ENCODE measurements around the gene HPCAL1.

The HPCAL1 gene

GRCh38 chr2:10304458-10305253 is 2.0 kb downstream of the HPCAL1 start:
- no peak for DNase-seq

GRCh38 chr2:10305254-10305635 is 2.5 kb downstream of the HPCAL1 start:
- DNase-seq = no peak

GRCh38 chr2:10305715-10306114 is 3.0 kb downstream of the HPCAL1 start:
- no peak for DNase-seq

GRCh38 chr2:10306901-10307463 is 4.3 kb downstream of the HPCAL1 start:
- no peak for DNase-seq

- DNase-seq = no peak
Observed at GRCh38 chr2:10307561-10308156, 5.0 kb downstream of the HPCAL1 start.

- no peak for DNase-seq
Observed at GRCh38 chr2:10308866-10309265, 6.2 kb downstream of the HPCAL1 start.

DNA sequence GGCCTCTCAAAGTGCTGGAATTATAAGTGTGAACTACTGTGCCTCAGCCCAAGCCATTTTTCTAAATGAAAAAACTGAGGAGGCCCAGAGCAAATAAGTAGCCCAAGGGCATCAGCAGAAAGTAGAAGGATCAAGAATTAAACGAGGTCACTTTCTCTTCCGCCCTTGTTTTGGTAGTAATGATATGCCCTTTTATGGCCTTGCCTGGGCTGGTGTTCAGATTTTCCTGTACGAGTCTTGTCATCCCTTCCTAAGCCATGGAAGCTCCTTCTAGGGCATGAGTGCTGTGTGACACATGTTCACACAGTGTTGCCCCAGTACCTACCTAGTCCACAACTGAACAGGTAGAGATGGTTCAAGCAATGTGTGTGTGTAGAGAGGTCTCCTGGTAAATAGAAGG is 6.6 kb downstream of the HPCAL1 start:
- no peak for DNase-seq

DNA sequence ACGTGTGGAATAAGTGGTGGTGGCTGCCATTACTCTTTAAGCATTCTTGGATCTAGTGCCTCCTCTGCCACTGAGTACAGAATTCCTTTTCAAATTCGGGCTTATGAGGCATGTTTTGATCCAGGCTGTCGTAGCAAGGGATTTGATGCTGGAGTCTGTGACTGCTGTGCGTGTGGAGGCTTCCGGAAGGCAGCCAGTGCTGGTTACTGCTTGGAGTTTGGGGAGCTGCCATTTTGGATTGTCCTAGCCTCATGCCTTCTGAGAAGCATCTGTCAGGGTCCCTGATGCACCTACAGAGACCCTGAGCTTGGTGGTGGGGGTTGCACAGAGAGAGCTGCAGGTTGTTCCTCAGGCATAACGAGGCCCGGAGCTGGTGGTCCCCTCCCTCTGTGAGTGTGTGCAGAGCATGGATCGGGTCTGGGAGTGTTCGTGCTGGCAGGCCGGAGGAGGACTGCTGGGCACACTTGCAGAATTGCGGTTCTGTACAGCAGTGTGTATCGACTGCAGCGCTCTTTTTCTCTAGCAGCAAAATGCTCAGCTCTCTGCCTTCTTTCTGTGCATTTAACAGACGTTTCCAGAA is 7.7 kb downstream of the HPCAL1 start:
- no peak for DNase-seq

- no peak for DNase-seq
Observed at GRCh38 chr2:10311736-10312135, 9.0 kb downstream of the HPCAL1 start.

DNA sequence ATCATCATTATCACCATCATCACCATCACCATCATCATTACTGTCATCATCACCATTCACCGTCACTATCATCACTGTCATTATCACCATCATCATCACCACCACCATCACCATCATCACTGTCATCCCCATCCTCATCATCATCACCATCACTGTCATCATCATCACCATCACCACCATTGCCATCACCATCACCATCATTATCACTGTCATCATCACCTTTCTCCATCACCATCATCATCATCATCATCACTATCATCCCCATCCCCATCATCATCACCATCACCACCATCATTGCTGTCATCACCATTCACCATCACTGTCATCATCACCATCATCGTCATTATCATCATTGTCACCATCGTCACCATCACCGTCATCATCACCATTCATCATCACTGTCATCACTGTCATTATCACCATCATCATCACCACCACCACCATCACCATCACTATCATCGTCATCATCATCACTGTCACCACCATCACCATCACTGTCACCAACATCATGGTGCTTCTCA is 9.8 kb downstream of the HPCAL1 start:
- no peak for DNase-seq

DNA sequence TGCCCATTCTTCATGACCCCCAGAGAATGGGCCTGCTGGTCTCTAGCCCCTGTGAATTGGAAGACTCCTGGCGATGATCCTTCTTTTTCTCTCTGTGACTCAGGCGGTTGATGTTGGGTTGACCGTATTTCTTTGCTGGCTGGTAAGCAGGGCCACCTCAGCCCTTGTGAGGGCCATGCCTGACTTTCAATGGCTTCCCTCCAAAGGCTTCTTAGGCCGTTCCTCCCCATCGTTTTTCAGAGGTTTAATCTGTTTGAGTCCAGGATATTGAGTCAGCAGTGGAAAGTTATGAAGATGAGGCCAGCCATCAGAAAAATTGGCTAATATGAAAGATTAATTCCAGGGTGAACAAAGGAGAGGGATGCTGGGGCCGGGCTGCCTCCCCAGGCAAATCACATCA is 13.6 kb downstream of the HPCAL1 start:
- DNase-seq = no peak

GRCh38 chr2:10316860-10317259 is 14.2 kb downstream of the HPCAL1 start:
- DNase-seq = no peak

DNA sequence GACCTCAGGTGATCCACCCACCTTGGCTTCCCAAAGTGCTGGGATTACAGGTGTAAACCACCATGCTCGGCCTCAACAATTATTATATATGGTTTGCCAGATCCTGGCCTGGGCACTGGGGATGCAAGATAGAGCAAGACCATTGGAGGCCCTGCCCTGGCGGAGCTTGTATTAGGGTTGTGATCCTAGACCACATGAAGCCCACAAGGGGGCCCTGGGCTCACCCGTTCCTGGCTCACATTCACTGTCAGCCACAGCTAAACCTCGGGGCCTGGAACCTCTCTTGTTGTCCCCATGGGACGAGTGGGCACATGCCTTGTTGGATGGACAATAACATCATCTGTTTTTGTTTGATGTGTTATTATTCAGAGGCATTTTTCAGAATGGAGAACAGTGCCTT is 14.9 kb downstream of the HPCAL1 start:
- DNase-seq = no peak

GRCh38 chr2:10318345-10318744 is 15.6 kb downstream of the HPCAL1 start:
- DNase-seq = no peak

DNA sequence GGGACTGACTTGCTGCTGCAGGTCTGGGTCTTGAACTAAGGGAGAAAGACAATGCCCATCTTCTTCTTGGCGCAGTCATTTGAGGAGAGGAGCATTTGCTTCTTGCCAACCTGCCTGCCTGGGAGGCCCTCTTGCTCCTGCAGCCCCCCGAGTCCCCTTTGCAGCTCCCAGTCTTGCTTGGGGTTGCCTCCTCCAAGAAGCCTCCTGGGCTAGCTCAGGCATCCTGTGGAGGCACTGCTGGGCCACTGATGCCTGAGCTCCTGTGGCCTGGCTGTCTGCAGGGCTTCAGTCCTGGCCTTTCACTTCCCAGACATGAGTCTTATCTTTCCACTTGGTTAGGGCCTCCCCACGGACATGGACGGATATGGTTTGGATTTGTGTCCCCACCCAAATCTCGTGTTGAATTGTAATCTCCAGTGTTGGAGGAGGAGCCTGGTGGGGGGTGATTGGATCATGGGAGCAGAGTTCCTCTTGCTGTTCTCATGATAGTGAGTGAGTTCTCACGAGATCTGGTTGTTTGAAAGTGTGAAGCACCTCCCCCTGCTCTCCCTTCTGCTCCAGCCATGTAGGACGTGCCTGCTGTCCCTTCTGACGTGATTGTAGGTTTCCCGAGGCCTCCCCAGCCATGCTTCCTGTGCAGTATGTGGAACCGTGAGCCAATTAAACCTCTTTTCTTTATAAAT is 17.3 kb downstream of the HPCAL1 start:
- no peak for DNase-seq

- DNase-seq = no peak
Observed at GRCh38 chr2:10320575-10320931, 17.8 kb downstream of the HPCAL1 start.

GRCh38 chr2:10320933-10321332 is 18.2 kb downstream of the HPCAL1 start:
- no peak for DNase-seq

GRCh38 chr2:10321622-10322021 is 18.9 kb downstream of the HPCAL1 start:
- DNase-seq = no peak

- no peak for DNase-seq
Observed at GRCh38 chr2:10322481-10322880, 19.8 kb downstream of the HPCAL1 start.

DNA sequence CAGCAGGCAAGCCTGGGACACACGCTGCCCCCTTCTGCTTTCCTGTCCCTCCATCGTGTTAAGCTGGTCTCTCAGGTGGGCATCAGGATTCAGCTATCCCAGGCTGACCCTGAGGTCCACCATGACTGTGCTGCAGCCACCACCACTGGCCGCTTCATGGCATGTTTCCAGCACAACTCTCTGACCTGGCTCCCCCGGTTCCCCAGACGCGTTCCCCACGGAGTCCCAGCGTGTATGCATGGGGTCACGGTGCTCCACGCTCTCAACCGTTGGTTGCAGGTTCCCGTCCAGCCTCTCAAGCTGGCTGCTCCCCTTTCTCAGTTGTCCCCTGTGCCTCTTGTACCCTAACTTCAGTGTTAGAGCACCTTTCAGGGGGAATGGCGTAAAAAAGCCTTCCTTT is 20.3 kb downstream of the HPCAL1 start:
- DNase-seq = no peak

DNA sequence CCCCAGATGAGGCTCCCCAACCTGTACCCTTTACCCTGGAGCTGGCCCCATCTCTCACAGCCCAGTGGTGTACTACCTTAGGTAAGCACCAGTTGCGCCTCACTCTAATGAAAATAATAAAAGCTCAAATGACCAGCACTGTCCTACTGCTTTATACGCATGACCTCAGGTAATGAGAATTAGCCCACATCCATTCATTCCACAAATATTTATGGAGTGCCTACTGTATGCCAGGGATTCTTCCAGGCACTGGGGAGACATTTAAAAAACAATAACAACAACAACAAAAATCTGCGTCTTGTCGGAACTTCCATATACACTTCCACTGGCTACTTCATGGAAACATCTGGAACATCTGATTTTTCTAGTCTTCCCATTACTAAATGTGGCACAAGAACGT is 20.8 kb downstream of the HPCAL1 start:
- no peak for DNase-seq

DNA sequence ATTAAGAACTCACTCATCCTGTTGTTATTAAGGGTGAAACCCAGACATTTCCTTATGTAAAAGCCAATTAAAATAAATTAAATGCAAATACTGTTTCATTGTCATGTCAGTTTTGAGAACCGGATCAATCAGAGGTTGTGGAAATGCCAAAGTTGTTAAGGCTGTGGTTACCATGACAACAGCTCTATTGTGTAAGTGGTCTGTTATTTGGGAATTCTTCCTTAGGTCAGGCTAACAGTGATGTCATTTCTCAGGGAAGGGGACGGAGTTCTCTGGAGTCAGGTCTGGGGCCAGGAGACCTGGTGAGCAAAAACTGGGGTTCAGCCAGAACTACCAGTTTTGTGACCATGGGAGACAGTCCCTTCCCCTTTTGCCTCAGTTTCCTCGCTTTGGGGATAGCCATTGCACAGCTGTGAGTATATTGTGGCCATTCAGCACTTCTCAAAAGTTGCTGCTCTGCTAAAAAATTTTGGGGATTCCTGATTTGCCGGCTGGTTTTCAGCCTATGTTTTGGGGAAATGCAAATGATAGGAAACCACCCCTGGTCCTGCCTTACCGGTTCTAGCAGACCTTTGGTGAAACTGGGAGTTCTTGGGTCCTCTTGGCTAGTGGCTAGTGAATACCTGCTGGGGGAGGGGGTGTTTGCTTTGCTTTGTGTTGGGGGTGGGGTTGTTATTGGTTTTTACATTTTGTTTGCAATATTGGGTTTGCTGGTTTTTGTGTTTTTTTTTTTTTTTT is 21.6 kb downstream of the HPCAL1 start:
- DNase-seq = no peak

Measured in NCI-H345 (cell line).